ENCODE data around the gene NMB. TPM values are rescaled to one million over a fixed set of nuclear protein-coding genes. Genes with fewer than 3 reads are reported as not detected.

The NMB gene
- total RNA-seq, 1 experiment from 2014 or later = 11.5 TPM

DNA sequence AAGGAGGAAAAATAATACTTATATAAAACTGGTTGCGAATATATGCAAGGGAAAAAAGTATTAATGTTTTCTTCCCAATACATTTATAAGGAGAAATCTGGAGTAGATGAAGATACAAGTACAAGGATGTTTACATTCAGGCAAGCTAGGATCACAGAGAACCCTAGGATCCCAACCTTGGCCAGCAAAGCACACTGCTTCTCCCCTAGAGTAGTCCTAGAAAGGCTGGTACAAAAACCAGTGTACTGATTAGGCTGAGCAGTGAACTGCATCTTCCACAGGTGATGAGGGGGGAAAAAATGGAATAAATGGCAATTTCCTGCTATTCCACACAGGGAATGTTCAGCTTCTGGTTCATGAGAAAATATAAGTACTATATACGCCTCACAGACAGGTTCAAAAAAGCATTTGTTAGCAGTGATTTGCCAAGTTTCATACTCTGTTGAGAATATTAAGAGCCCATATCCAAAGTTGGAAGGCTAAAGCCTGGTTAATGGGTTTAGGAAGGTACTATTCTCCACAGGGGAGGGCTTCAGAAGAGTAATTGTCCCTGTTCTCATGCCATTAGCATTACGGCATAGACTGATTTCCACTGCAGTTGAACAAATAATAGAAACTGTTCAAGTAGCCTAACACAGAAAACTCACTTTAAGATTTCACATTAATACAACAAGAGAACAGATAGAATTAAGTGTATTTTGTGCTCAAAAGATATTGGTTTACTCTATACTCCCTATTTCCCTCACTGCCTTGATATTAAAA is 10.4 kb upstream of the NMB start:
- Mint-ChIP-seq H3K27me3 (ENCODE audit: low read depth) (no peaks in the 10 kb centered on the region), H3K4me3 (no peak overlapping the region), H3K27ac (0 out of 7 replicates have a peak overlapping the region, but pooled peaks of 1 of the 3 experiments have one; percentile 29), H3K4me1 (no peaks in the 10 kb centered on the region), H3K36me3 (ENCODE audit: insufficient read depth in 1 of 3, low read depth in 3 of 3) (peaks cover 23 to 66% (median 65%) of the 10 kb centered on the region in 3 experiments), H3K9me3 (peaks cover 0 to 2% of the 10 kb centered on the region in 2 experiments; a peak in 1 of 5 replicates)
- no peak overlapping the region for H2BK5ac ChIP-seq (ENCODE audit: insufficient read length, low read length)
- H3K9me3 ChIP-seq (ENCODE audit: control insufficient read depth, low read depth, low read length) = no peaks in the 10 kb centered on the region
- H3K4ac ChIP-seq (ENCODE audit: low read depth, low read length) = no peak overlapping the region
- TF ChIP-seq, protein P1, sequence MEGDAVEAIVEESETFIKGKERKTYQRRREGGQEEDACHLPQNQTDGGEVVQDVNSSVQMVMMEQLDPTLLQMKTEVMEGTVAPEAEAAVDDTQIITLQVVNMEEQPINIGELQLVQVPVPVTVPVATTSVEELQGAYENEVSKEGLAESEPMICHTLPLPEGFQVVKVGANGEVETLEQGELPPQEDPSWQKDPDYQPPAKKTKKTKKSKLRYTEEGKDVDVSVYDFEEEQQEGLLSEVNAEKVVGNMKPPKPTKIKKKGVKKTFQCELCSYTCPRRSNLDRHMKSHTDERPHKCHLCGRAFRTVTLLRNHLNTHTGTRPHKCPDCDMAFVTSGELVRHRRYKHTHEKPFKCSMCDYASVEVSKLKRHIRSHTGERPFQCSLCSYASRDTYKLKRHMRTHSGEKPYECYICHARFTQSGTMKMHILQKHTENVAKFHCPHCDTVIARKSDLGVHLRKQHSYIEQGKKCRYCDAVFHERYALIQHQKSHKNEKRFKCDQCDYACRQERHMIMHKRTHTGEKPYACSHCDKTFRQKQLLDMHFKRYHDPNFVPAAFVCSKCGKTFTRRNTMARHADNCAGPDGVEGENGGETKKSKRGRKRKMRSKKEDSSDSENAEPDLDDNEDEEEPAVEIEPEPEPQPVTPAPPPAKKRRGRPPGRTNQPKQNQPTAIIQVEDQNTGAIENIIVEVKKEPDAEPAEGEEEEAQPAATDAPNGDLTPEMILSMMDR (conservative IDR thresholded peaks at IDR 0.05) = no peak
- H4K91ac ChIP-seq (ENCODE audit: insufficient read length, low read depth, low read length) = no peak overlapping the region
- no peak overlapping the region for H3K27ac ChIP-seq (ENCODE audit: insufficient read length, low read depth, low read length)
- H4K8ac ChIP-seq (replicated peaks; ENCODE audit: insufficient read length, low read depth, low read length) = no peak overlapping the region
- H3K23ac ChIP-seq (ENCODE audit: insufficient read length, low read depth, low read length) = no peak overlapping the region
- no peak overlapping the region for H3K4me2 ChIP-seq (ENCODE audit: insufficient read depth, insufficient read length, low read length)
- H2BK20ac ChIP-seq (ENCODE audit: low read depth, low read length, poor library complexity, severe bottlenecking) = no peak overlapping the region
- no peaks in the 10 kb centered on the region for H3K4me1 ChIP-seq (ENCODE audit: insufficient read depth, low read length)
- H2AFZ ChIP-seq (ENCODE audit: low read length) = no peak overlapping the region
- H3K14ac ChIP-seq (ENCODE audit: insufficient read depth, low read length) = no peak overlapping the region
- H2AK5ac ChIP-seq (ENCODE audit: insufficient read length, low read length) = no peak overlapping the region
- H2BK12ac ChIP-seq (ENCODE audit: insufficient read length, low read depth, low read length) = no peak overlapping the region
- no peak overlapping the region for H2BK15ac ChIP-seq (ENCODE audit: low read depth, low read length)
- H3K79me2 ChIP-seq (ENCODE audit: insufficient read depth, low read length) = 0 out of 2 replicates have a peak, but pooled peaks cover 2% of the 10 kb centered on the region
- H4K20me1 ChIP-seq (ENCODE audit: control insufficient read depth, insufficient read depth, insufficient read length) = no peaks in the 10 kb centered on the region
- H3K79me1 ChIP-seq (ENCODE audit: insufficient read depth, low read depth, low read length, poor library complexity, severe bottlenecking) = no peaks in the 10 kb centered on the region
- H3T11ph ChIP-seq (ENCODE audit: low read length) = no peak overlapping the region
- H3K9ac ChIP-seq (ENCODE audit: extremely low read depth, insufficient read length, low read length) = no peak overlapping the region
- no peak overlapping the region for H2BK120ac ChIP-seq (ENCODE audit: low read depth, low read length, poor library complexity, severe bottlenecking)
- no peak for DNase-seq
- H3K18ac ChIP-seq (ENCODE audit: insufficient read length, low read depth, low read length) = no peak overlapping the region
- WGBS (ENCODE audit: extremely low coverage, insufficient read length, low lambda C conversion rate) = no CpG with 5 or more reads among the region's 3 CpGs
- H4K5ac ChIP-seq (ENCODE audit: insufficient read length, low read depth, low read length) = no peak overlapping the region
- no peak overlapping the region for H3K56ac ChIP-seq (ENCODE audit: insufficient read length, low read depth, low read length)
- no peaks in the 10 kb centered on the region for H3K23me2 ChIP-seq (ENCODE audit: insufficient read length, low read depth, low read length, poor library complexity, severe bottlenecking)
- no peaks in the 10 kb centered on the region for H3K27me3 ChIP-seq (ENCODE audit: insufficient read depth, low read length)

Measured in H9 (cell line).